ENCODE data around the gene WBP2NL.

- TF ChIP-seq, protein P1, sequence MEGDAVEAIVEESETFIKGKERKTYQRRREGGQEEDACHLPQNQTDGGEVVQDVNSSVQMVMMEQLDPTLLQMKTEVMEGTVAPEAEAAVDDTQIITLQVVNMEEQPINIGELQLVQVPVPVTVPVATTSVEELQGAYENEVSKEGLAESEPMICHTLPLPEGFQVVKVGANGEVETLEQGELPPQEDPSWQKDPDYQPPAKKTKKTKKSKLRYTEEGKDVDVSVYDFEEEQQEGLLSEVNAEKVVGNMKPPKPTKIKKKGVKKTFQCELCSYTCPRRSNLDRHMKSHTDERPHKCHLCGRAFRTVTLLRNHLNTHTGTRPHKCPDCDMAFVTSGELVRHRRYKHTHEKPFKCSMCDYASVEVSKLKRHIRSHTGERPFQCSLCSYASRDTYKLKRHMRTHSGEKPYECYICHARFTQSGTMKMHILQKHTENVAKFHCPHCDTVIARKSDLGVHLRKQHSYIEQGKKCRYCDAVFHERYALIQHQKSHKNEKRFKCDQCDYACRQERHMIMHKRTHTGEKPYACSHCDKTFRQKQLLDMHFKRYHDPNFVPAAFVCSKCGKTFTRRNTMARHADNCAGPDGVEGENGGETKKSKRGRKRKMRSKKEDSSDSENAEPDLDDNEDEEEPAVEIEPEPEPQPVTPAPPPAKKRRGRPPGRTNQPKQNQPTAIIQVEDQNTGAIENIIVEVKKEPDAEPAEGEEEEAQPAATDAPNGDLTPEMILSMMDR (IDR thresholded peaks at IDR 0.05; ENCODE audit: insufficient read depth, low read length): no peak
- TF ChIP-seq SPI1 (IDR thresholded peaks at IDR 0.05; ENCODE audit: borderline replicate concordance, low read depth): no peak
- TF ChIP-seq GABPA (IDR thresholded peaks at IDR 0.05; ENCODE audit: low read depth): no peak
- TF ChIP-seq POLR2AphosphoS5 (IDR thresholded peaks at IDR 0.05; ENCODE audit: low read depth): no peak
- TF ChIP-seq REST (IDR thresholded peaks at IDR 0.05; ENCODE audit: insufficient replicate concordance, low read depth): no peak
Observed at GRCh38 chr22:42060489-42060888, 61.9 kb downstream of the WBP2NL start.
